K562 (cell line): ENCODE measurements around the gene THAP4. TPM values are rescaled to one million over a fixed set of nuclear protein-coding genes. Genes with fewer than 3 reads are reported as not detected.

Experiments
- CREB1 ChIP-seq, 2 experiments: sonication (generic) in 1 of 2; formaldehyde crosslinking in 1 of 2; IDR thresholded peaks; 2 replicates each; pipeline versions ENCODE4 v1.6.1 to v1.8.0; 2012 to 2022; ENCODE audit warnings: inconsistent platforms in 1 of 2, mild to moderate bottlenecking in 1 of 2, missing genetic modification reagents in 1 of 2, moderate library complexity in 1 of 2
- ELF1 ChIP-seq: fragments of 200-800 bp; sonication (Bioruptor generic); IDR thresholded peaks from 2 replicates; pipeline ENCODE4 v1.6.1; 2016; ENCODE audit warnings: missing genetic modification characterization, missing compliant biosample characterization
- GABPB1 ChIP-seq: sonication (generic); formaldehyde crosslinking; IDR thresholded peaks from 2 replicates; pipeline ENCODE4 v1.8.0; 2022; ENCODE audit warnings: mild to moderate bottlenecking, missing genetic modification reagents
- SIN3B ChIP-seq: fragments of 450-650 bp; IDR thresholded peaks from 2 replicates; pipeline ENCODE4 v1.6.1; 2017; ENCODE audit warnings: low read depth, mild to moderate bottlenecking, moderate library complexity
- SIX5 ChIP-seq, 2 experiments: IDR thresholded peaks; 2 replicates each; pipeline ENCODE4 v1.6.1; 2011; ENCODE audit warnings: low read length in 2 of 2, borderline replicate concordance in 1 of 2, low read depth in 1 of 2, mild to moderate bottlenecking in 1 of 2, moderate library complexity in 1 of 2; ENCODE audit not compliant: insufficient read depth in 1 of 2
- SRSF9 ChIP-seq: fragments of 200-400 bp; formaldehyde crosslinking; IDR thresholded peaks from 2 replicates; pipeline ENCODE4 v1.6.1; 2017; ENCODE audit warnings: low read depth, low read length, borderline replicate concordance
- XRCC3 ChIP-seq: fragments of 450-650 bp; IDR thresholded peaks from 2 replicates; pipeline ENCODE4 v1.6.1; 2017; ENCODE audit warnings: mild to moderate bottlenecking, moderate library complexity
- ZNF143 ChIP-seq: sonication (generic); formaldehyde crosslinking; IDR thresholded peaks from 2 replicates; pipeline ENCODE4 v1.9.0; 2022; ENCODE audit warnings: mild to moderate bottlenecking, missing genetic modification reagents
- polyA plus RNA-seq, 8 experiments: library from polyadenylated mRNA; depleted of rRNA in 4 of 8; stranded (reverse) in 5 of 8; unstranded in 3 of 8; fragments of >200 nt; fragmentation: Nextera tagmentation in 2 of 8; fragmentation: Illumina TruSeq in 1 of 8; extraction: Ambion mirVana in 2 of 8; extraction: Trizol in 1 of 8; gene quantifications; 2 replicates each; pipeline versions ENCODE4 v1.2.1 to v1.2.3, GENCODE V29; 2011 to 2014; ENCODE audit warnings: inconsistent platforms in 1 of 8, missing spikeins in 1 of 8
- total RNA-seq, 7 experiments: library from RNA; depleted of rRNA in 6 of 7; stranded (reverse); fragments of >200 nt in 6 of 7; fragmentation: Illumina TruSeq in 2 of 7; extraction: Trizol in 2 of 7; gene quantifications; 2 replicates each; pipeline versions ENCODE4 v1.2.1 to v1.2.3, GENCODE V29; 2011 to 2021; ENCODE audit warnings: low replicate concordance in 1 of 7
- TF ChIP-seq, protein P1 (sequence below), 2 experiments: fragments of 450-650 bp; formaldehyde crosslinking in 1 of 2; IDR thresholded peaks; 2 replicates each; pipeline versions ENCODE4 v1.4.0 to v1.6.1; 2014 to 2020; ENCODE audit warnings: mild to moderate bottlenecking in 2 of 2, borderline replicate concordance in 1 of 2, low read depth in 1 of 2
- TF ChIP-seq, protein P2 (sequence below): sonication (generic); formaldehyde crosslinking; IDR thresholded peaks from 2 replicates; pipeline ENCODE4 v1.8.0; 2022; ENCODE audit warnings: missing genetic modification reagents, mild to moderate bottlenecking, moderate library complexity, borderline replicate concordance
- TF ChIP-seq, protein P3 (sequence below): fragments of 450-650 bp; IDR thresholded peaks from 2 replicates; pipeline ENCODE4 v1.6.1; 2014; ENCODE audit warnings: low read depth, mild to moderate bottlenecking, moderate library complexity, borderline replicate concordance
- TF ChIP-seq, protein P4 (sequence below): sonication (generic); formaldehyde crosslinking; IDR thresholded peaks from 2 replicates; pipeline ENCODE4 v1.9.0; 2022; ENCODE audit warnings: mild to moderate bottlenecking, missing genetic modification reagents
- TF ChIP-seq, protein P5 (sequence below): sonication (generic); formaldehyde crosslinking; IDR thresholded peaks from 2 replicates; pipeline ENCODE4 v1.9.0; 2022; ENCODE audit warnings: mild to moderate bottlenecking, missing genetic modification reagents

The THAP4 gene
- total and polyA plus RNA-seq, 9 of the 15 experiments (the other 6 are each of a cell fraction or from before 2014, with no cell fraction given): 8.6 to 60.9 (median 43.9) TPM

DNA sequence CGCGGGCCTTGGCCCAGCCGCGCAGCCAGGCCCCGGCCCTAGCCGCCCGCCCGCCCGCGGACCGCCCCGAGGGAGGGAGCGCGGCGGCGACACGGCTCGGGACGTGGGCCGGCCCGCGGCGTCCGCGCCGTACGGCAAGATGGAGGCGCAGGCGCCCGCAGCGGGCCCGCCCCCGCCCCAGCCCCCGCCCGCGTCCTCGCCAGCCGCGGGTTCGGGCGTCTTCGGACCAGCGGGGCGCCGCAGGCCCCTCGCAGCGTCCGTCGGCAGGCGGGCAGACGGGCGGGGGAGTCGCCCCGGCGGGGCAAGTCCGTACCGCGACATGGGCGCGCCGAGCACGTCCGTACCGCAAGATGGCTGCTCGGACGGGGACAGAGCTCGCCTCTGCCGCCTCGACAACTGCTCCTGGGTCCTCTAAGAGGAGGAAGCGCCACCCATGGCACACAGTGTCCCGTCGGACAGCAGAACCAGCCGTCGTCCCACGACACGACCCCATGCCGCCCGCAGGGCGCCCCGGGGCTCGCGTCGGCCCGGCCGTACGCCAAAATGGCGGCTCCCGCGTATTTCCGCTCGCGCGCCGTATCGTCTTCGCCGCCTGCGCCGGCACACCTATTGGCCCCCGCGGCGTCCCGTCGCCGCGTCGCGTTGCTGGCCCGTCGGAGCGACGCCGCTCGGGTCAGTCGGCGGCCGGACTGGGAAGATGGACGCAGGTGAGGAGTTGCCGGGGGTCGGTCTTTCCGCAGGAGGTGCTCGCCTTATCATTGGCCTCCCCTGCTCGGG lies at the start of gene THAP4, which contains the start of gene ATG4B (continued):
- TF ChIP-seq, protein P1, sequence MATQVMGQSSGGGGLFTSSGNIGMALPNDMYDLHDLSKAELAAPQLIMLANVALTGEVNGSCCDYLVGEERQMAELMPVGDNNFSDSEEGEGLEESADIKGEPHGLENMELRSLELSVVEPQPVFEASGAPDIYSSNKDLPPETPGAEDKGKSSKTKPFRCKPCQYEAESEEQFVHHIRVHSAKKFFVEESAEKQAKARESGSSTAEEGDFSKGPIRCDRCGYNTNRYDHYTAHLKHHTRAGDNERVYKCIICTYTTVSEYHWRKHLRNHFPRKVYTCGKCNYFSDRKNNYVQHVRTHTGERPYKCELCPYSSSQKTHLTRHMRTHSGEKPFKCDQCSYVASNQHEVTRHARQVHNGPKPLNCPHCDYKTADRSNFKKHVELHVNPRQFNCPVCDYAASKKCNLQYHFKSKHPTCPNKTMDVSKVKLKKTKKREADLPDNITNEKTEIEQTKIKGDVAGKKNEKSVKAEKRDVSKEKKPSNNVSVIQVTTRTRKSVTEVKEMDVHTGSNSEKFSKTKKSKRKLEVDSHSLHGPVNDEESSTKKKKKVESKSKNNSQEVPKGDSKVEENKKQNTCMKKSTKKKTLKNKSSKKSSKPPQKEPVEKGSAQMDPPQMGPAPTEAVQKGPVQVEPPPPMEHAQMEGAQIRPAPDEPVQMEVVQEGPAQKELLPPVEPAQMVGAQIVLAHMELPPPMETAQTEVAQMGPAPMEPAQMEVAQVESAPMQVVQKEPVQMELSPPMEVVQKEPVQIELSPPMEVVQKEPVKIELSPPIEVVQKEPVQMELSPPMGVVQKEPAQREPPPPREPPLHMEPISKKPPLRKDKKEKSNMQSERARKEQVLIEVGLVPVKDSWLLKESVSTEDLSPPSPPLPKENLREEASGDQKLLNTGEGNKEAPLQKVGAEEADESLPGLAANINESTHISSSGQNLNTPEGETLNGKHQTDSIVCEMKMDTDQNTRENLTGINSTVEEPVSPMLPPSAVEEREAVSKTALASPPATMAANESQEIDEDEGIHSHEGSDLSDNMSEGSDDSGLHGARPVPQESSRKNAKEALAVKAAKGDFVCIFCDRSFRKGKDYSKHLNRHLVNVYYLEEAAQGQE (IDR thresholded peaks at IDR 0.05; ENCODE audit: borderline replicate concordance): no peak
- TF ChIP-seq, protein P1 (CRISPR knock-in tag; IDR thresholded peaks at IDR 0.05; ENCODE audit: low read depth): 0 out of 2 replicates have a peak, but pooled peaks have one; percentile 38
- TF ChIP-seq, protein P2, sequence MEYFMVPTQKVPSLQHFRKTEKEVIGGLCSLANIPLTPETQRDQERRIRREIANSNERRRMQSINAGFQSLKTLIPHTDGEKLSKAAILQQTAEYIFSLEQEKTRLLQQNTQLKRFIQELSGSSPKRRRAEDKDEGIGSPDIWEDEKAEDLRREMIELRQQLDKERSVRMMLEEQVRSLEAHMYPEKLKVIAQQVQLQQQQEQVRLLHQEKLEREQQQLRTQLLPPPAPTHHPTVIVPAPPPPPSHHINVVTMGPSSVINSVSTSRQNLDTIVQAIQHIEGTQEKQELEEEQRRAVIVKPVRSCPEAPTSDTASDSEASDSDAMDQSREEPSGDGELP (CRISPR knock-in tag): peak; percentile 56; the same call in 1 of the 2 replicates
- TF ChIP-seq, protein P3, sequence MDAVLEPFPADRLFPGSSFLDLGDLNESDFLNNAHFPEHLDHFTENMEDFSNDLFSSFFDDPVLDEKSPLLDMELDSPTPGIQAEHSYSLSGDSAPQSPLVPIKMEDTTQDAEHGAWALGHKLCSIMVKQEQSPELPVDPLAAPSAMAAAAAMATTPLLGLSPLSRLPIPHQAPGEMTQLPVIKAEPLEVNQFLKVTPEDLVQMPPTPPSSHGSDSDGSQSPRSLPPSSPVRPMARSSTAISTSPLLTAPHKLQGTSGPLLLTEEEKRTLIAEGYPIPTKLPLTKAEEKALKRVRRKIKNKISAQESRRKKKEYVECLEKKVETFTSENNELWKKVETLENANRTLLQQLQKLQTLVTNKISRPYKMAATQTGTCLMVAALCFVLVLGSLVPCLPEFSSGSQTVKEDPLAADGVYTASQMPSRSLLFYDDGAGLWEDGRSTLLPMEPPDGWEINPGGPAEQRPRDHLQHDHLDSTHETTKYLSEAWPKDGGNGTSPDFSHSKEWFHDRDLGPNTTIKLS: no peak
- TF ChIP-seq ZNF143 (no peak), SIN3B (peak; percentile 91), GABPB1 (CRISPR knock-in tag) (peak; percentile 90), SIX5 (IDR thresholded peaks at IDR 0.05; ENCODE audit: borderline replicate concordance in 1 of 2, insufficient read depth in 1 of 2, low read depth in 1 of 2, low read length in 2 of 2) (peak; percentile 75 to 79), CREB1 (IDR thresholded peaks at IDR 0.05) (peak; percentile 98), CREB1 (CRISPR knock-in tag; IDR thresholded peaks at IDR 0.05) (peak; percentile 98), ELF1 (tag) (peak; percentile 80), SRSF9 (no peak), XRCC3 (no peak)
- TF ChIP-seq, protein P4, sequence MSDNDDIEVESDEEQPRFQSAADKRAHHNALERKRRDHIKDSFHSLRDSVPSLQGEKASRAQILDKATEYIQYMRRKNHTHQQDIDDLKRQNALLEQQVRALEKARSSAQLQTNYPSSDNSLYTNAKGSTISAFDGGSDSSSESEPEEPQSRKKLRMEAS (CRISPR knock-in tag): peak; percentile 70
- TF ChIP-seq, protein P5, sequence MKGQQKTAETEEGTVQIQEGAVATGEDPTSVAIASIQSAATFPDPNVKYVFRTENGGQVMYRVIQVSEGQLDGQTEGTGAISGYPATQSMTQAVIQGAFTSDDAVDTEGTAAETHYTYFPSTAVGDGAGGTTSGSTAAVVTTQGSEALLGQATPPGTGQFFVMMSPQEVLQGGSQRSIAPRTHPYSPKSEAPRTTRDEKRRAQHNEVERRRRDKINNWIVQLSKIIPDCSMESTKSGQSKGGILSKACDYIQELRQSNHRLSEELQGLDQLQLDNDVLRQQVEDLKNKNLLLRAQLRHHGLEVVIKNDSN (CRISPR knock-in tag): no peak
